Parathyroid adenoma (tissue), 2 donors: Measurements from ENCODE around the gene CHRNG.

ENCODE experiments used
- H2AFZ ChIP-seq: fragments of 300-600 bp; sonication (generic); one replicate; pipeline ENCODE4 v1.7.0; 2017; ENCODE audit warnings: antibody characterized with exemption, mild to moderate bottlenecking
- H3K27ac ChIP-seq: fragments of 300-600 bp; sonication (generic); one replicate; pipeline ENCODE4 v1.7.0; 2017
- H3K27me3 ChIP-seq: fragments of 300-600 bp; sonication (generic); one replicate; pipeline ENCODE4 v1.7.0; 2017; ENCODE audit warnings: low read length; ENCODE audit not compliant: control insufficient read depth, insufficient read depth
- H3K36me3 ChIP-seq: fragments of 300-600 bp; sonication (generic); one replicate; pipeline ENCODE4 v1.7.0; 2017; ENCODE audit warnings: low read length; ENCODE audit not compliant: control insufficient read depth, insufficient read depth
- H3K4me1 ChIP-seq: fragments of 300-600 bp; sonication (generic); one replicate; pipeline ENCODE4 v1.7.0; 2017; ENCODE audit warnings: control low read depth
- H3K4me2 ChIP-seq: fragments of 300-600 bp; sonication (generic); one replicate; pipeline ENCODE4 v1.7.0; 2017; ENCODE audit warnings: low read length
- H3K4me3 ChIP-seq: fragments of 300-600 bp; sonication (generic); one replicate; pipeline ENCODE4 v1.7.0; 2017; ENCODE audit warnings: low read depth, low read length
- H3K79me2 ChIP-seq: fragments of 300-600 bp; sonication (generic); one replicate; pipeline ENCODE4 v1.7.0; 2017; ENCODE audit warnings: control low read depth
- H3K9ac ChIP-seq: fragments of 300-600 bp; sonication (generic); one replicate; pipeline ENCODE4 v1.7.0; 2017; ENCODE audit warnings: mild to moderate bottlenecking
- H3K9me3 ChIP-seq: fragments of 300-600 bp; sonication (generic); one replicate; pipeline ENCODE4 v1.7.0; 2017; ENCODE audit warnings: low read length; ENCODE audit not compliant: control insufficient read depth
- CTCF ChIP-seq: fragments of 300-600 bp; sonication (generic); IDR thresholded peaks from one replicate; pipeline ENCODE4 v1.7.0; 2017; ENCODE audit warnings: antibody characterized with exemption, mild to moderate bottlenecking
- donor health status: primary hyperparathyroidism.

CHRNG gene

GRCh38 chr2:232584238-232584637 lies 44.7 kb downstream of the CHRNG start:
- peaks cover 9% of the 10 kb centered on the region for H3K4me1 ChIP-seq
- no peaks in the 10 kb centered on the region for H3K79me2 ChIP-seq
- no peak overlapping the region for H3K4me2 ChIP-seq

GRCh38 chr2:232586943-232587505 lies 47.5 kb downstream of the CHRNG start:
- Histone ChIP-seq H3K36me3 (no peaks in the 10 kb centered on the region), H3K9ac (no peak overlapping the region), H3K4me1 (peaks cover 7% of the 10 kb centered on the region), H3K4me2 (no peak overlapping the region), H3K27ac (no peak overlapping the region), H3K79me2 (no peaks in the 10 kb centered on the region), H3K27me3 (no peaks in the 10 kb centered on the region), H3K9me3 (no peaks in the 10 kb centered on the region), H2AFZ (no peak overlapping the region), H3K4me3 (no peak overlapping the region)
- TF ChIP-seq CTCF: no peak

More at GRCh38 chr2:232584238-232584637, 44.7 kb downstream of the CHRNG start:
- Histone ChIP-seq H3K9me3 (no peaks in the 10 kb centered on the region), H3K4me3 (no peak overlapping the region), H3K9ac (no peak overlapping the region), H3K36me3 (no peaks in the 10 kb centered on the region), H3K27me3 (no peaks in the 10 kb centered on the region), H3K27ac (no peak overlapping the region), H2AFZ (no peak overlapping the region)
- TF ChIP-seq CTCF: no peak

GRCh38 chr2:232587512-232587911 lies 48.0 kb downstream of the CHRNG start:
- H3K9me3 ChIP-seq: no peaks in the 10 kb centered on the region
- TF ChIP-seq CTCF: no peak
- no peak overlapping the region for H3K4me3 ChIP-seq
- no peaks in the 10 kb centered on the region for H3K27me3 ChIP-seq
- H3K36me3 ChIP-seq: no peaks in the 10 kb centered on the region
- H3K9ac ChIP-seq: no peak overlapping the region
- H3K27ac ChIP-seq: no peak overlapping the region
- H3K4me2 ChIP-seq: no peak overlapping the region
- no peaks in the 10 kb centered on the region for H3K79me2 ChIP-seq
- no peak overlapping the region for H2AFZ ChIP-seq
- H3K4me1 ChIP-seq: peaks cover 4% of the 10 kb centered on the region

GRCh38 chr2:232588031-232588430 lies 48.5 kb downstream of the CHRNG start:
- no peaks in the 10 kb centered on the region for H3K27me3 ChIP-seq
- H3K36me3 ChIP-seq: no peaks in the 10 kb centered on the region
- no peaks in the 10 kb centered on the region for H3K9me3 ChIP-seq
- H3K79me2 ChIP-seq: no peaks in the 10 kb centered on the region
- H3K4me2 ChIP-seq: no peak overlapping the region
- H3K4me3 ChIP-seq: no peak overlapping the region
- H3K4me1 ChIP-seq: peaks cover 4% of the 10 kb centered on the region
- no peak for TF ChIP-seq CTCF
- no peak overlapping the region for H2AFZ ChIP-seq
- no peak overlapping the region for H3K27ac ChIP-seq
- no peak overlapping the region for H3K9ac ChIP-seq
